Measurements from ENCODE around the gene SSTR3. TPM values are rescaled to one million over a fixed set of nuclear protein-coding genes. Genes with fewer than 3 reads are reported as not detected.
A peak's percentile ranks its signal among the peaks of the same experiment; 100 is the strongest.
"Not testable (repeated sequence)": the region's sequence is repeated elsewhere in the genome, so short reads cannot be mapped to it uniquely, and the experiment has no call there.

SSTR3 gene
- total RNA-seq, 2 experiments from 2014 or later, result 14.8 to 15.6 TPM

DNA sequence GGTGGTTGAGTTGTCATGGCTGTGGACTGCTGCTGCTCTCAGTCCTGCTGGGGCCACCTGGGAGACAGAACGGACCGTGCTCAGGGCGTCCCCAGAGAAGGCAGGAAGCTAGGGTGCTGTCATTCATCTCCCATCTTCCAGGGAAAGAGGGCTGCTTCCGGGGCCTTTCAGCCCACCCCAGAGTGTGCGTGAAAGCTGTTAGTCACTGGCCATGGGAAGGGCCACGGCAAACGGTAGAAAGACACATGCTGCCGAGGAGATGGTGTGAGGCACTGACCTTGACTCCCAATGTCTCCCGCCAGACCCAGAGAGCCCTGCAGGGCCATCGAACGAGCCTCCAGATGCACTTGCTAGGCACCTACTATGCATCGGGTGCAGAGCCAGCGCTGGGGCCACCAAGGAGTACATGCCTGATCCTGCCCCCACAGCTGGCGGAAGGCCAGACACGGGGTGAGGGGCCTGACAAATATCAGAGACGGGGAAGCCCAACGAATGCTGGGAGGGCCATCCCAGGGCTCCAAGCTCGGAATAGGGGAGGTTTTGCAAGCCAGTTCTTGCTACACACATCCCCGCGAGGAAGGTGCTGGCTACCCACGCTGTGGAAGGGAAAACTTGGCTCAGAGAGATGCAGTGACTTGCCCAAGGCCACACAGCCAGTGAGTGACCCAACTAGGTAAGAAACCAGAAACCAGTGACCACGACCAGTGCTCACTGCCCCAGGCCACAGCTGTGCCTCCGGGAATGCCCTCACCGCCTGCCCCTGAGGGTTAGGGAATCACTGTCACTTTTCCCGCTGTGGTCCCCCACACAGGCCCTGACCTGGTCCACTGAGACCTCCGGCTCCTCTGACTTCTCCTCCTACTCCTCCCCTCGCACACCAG, 21.7 kb upstream of the SSTR3 start:
- Mint-ChIP-seq H3K27me3 (no peaks in the 10 kb centered on the region), H3K9me3 (ENCODE audit: low read depth) (no peaks in the 10 kb centered on the region), H3K4me3 (peak overlapping the region; percentile 92), H3K4me1 (peaks cover 98% of the 10 kb centered on the region), H3K27ac (peak overlapping the region; percentile 94), H3K36me3 (ENCODE audit: low read depth) (peaks cover 89% of the 10 kb centered on the region)
- DNase-seq, result peak; percentile 44
- POLR2A ChIA-PET, result interaction anchor here (0.6 kb wide), 2 partner anchors 62 to 673 kb away, joined by 3 to 7 read pairs; no protein-coding TSS in a partner anchor
- intact Hi-C loops (cut with DNase I, micrococcal nuclease), result no loop called here
- CTCF ChIA-PET, result interaction anchor here (0.6 to 1.2 kb wide), 2 partner anchors 14 to 102 kb away, joined by 4 read pairs; no protein-coding TSS in a partner anchor
- no peak for ATAC-seq

DNA sequence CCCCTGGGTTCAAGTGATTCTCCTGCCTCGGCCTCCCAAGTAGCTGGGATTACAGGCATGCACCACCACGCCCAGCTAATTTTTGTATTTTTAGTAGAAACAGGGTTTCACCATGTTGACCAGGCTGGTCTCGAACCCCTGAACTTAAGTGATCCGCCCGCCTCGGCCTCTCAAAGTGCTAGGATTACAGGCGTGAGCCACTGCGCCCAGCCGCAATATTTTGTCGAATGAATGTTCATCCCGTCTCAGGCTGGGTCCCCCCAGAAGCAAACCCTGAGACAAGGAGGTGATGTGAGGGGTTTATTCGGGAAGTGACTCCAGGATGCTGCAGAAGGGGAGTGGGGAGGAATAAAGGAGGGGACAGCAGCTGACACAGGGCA, 21.1 kb upstream of the SSTR3 start:
- peaks cover 89% of the 10 kb centered on the region for H3K36me3 Mint-ChIP-seq (ENCODE audit: low read depth)
- peak overlapping the region; percentile 92 for H3K4me3 Mint-ChIP-seq
- H3K4me1 Mint-ChIP-seq, result peaks cover 98% of the 10 kb centered on the region
- H3K27me3 Mint-ChIP-seq; DNase-seq; intact Hi-C loops (cut with DNase I, micrococcal nuclease); ATAC-seq; H3K9me3 Mint-ChIP-seq (ENCODE audit: low read depth): not testable (repeated sequence)
- POLR2A ChIA-PET, result interaction anchor here (0.6 kb wide), 1 partner anchor 673 kb away, joined by 7 read pairs; no protein-coding TSS in a partner anchor
- H3K27ac Mint-ChIP-seq, result peak overlapping the region; percentile 69
- CTCF ChIA-PET, result interaction anchor here (1.5 to 5.4 kb wide), 2 partner anchors 8 to 71 kb away, joined by 3 to 70 read pairs; partner anchors contain the start of gene RAC2

DNA sequence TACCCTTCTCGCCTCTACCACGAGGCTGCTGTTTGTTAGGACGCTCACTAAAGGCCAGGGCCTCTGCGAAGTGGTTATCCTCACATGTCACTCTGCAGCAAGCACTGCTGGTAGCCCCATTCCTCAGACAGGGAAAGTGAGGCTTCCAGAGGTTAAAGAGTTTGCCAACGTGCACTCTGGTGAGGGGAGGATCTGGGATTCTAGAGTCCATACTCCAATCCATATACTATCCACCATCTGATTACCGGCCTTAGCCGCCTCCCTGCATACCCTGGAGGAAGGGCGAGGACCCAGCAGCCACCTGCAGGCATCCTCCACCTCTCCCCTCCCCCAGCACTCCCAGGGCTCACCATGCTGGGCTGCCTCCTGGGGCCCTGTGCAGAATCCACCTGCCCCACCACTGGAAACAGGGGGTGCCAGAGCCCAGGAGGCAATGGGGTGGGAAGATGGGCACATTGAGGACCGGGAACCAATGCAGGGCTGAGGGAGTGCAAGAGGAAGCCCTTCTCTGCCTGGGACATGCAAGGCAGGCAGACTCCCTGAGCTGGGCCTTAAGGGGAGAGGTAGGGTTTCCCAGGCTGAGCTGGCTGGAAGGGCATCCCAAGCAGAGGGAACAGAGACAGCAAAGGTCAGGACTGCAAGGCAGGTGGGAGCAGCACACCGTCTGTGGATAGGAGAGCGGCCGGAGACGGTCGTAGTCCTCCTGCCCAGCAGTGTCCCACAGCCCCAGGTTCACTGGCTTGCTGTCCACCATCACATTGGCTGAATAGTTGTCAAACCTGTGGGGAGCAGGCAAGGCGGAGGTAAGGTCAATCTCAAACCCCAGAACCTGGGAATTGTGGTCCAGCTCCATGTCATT, 20.1 kb upstream of the SSTR3 start:
- CTCF ChIA-PET, result interaction anchor here (1.0 to 5.4 kb wide), 5 partner anchors 9 to 70 kb away, joined by 3 to 70 read pairs (median 4); partner anchors contain the start of gene RAC2
- ATAC-seq (no peak), DNase-seq (peak; percentile 59)
- Mint-ChIP-seq H3K9me3 (ENCODE audit: low read depth) (no peaks in the 10 kb centered on the region), H3K36me3 (ENCODE audit: low read depth) (peaks cover 89% of the 10 kb centered on the region), H3K4me3 (peak overlapping the region; percentile 92), H3K27me3 (no peaks in the 10 kb centered on the region), H3K4me1 (peaks cover 97% of the 10 kb centered on the region), H3K27ac (peak overlapping the region; percentile 99)
- intact Hi-C loops (cut with DNase I, micrococcal nuclease), result no loop called here
- POLR2A ChIA-PET, result interaction anchor here (1.2 to 5.4 kb wide), 2 partner anchors 10 to 11 kb away, joined by 4 to 55 read pairs; partner anchors contain the start of gene RAC2

DNA sequence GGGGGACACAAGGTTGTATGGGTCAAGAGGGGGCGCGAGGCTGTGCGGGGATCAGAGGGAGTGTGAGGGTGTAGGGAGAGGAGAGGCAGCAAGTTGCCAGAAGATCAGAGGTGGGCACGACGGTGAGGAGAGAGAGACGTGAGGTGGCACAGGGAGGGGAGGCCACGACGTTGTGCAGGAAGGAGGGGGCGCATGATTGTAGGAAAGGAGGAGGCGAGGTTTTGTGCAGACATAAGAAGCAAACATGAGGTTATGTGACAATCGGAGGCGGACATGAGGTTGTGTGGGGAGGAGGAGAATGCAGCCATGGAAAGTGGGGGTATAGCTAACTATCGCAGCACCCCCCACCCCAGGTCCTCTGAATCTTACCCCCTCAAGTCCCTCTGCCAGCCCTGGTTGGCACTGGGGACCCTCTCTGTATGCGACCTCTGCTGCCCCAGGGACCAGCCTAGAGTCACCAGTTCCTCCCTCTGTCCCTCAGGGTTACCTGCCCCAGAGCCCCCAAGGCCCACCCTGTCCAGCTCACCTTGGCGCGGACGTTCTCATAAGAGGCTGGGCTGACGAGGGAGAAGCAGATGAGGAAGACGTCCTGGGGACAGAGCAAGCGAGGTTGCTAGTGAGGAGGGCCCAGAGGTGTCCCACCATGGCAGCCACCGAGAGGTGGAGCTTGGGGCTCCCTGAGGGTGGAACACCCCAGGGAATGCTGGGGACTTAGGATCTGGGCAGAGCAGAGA, 19.3 kb upstream of the SSTR3 start:
- H3K27ac Mint-ChIP-seq, result peak overlapping the region; percentile 99
- H3K27me3 Mint-ChIP-seq, result no peaks in the 10 kb centered on the region
- DNase-seq (peak; percentile 82), ATAC-seq (peak; percentile 22)
- H3K4me1 Mint-ChIP-seq, result peaks cover 91% of the 10 kb centered on the region
- intact Hi-C loops (cut with DNase I, micrococcal nuclease), result loop anchor here in 1 of 2 experiments (2.0 kb wide), 2 partner anchors 51 to 845 kb away; partner anchors contain the start of genes CYTH4 and MYH9
- H3K4me3 Mint-ChIP-seq, result peak overlapping the region; percentile 92
- H3K9me3 Mint-ChIP-seq (ENCODE audit: low read depth), result no peaks in the 10 kb centered on the region
- H3K36me3 Mint-ChIP-seq (ENCODE audit: low read depth), result peaks cover 82% of the 10 kb centered on the region
- ChIA-PET POLR2A (interaction anchor here (1.2 to 5.4 kb wide), 4 partner anchors 9 to 72 kb away, joined by 4 to 55 read pairs (median 6); partner anchors contain the start of gene RAC2), CTCF (interaction anchor here (0.9 to 5.4 kb wide), 8 partner anchors 10 to 69 kb away, joined by 3 to 70 read pairs (median 4); partner anchors contain the start of gene RAC2)

DNA sequence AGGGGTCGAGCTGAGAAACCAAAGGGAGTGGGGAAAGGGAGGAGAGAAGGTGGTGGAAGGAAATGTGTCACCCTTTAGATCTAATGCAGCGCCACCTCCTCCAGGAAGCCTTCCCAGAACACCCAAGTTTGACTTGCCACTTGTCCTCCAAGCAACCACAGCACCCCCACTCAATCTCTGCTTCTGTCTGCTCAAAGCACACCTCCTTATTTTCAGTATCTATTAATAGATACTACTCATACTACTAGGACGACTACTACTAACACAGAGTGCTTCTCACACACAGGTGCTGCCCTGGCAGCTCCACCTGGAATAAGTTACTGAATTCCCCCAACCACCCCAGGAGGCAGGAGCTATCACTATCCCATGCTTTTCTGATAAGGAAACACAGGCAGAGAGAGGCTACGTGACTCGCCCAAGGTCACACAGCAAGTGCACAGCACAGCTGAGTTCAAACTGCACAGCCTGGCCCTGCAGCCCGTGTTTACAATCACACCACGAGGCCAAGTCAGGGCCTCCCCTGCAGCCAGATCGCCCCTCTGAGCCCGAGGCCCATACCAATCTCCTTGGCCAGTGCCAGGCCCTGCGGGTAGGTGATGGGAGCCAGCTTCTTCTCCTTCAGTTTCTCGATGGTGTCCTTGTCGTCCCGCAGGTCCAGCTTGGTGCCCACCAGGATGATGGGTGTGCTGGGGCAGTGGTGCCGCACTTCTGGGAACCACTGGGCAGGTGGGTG, 18.6 kb upstream of the SSTR3 start:
- no peaks in the 10 kb centered on the region for H3K27me3 Mint-ChIP-seq

DNA sequence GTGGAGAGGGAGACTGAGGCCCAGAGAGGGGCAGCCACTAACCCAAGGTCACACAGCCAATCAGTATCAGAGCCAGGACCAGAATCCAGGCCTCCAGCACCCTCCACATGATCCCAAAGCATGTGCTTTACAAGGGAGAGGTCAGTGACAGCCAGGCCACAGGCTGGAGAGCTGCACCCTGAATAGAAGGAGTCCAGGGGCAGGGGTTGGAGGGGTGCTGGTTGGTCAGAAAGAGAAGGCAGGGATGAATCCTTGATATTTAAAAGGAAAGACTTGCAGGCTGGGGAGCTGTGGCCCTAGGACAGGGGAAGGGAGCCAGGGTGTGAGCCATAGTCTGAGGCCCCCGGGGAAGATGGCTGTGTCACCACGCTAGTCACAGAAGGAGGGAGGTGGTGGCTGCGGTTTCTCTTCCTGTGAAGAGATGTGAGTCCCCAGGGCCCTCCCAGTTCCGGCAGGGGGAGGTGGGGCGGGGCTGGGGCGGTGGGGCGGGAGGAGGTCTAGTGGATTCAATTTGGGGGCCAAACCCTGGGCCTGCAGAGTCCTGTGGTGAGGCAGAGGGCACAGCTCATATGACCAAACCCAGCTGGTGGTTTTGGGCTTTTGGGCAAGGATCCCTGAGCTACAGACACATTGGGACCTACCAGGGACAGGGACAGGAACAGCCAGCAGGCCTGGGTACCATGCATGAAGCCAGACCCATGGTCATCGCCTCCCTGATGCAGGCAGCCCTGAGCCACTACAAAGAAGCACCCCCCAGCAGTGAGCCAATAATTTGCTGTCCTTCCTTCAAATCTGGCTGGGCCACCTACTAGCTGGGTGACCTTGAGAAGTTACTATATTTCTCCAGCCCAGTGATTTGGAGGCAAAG, 17.8 kb upstream of the SSTR3 start:
- intact Hi-C loops (cut with DNase I, micrococcal nuclease), result loop anchor here (1.0 to 2.0 kb wide), 7 partner anchors 8 to 843 kb away; partner anchors contain the start of genes CYTH4 (in 1 of the 2) and MYH9 (in 1 of the 2)
- peak overlapping the region; percentile 99 for H3K27ac Mint-ChIP-seq
- POLR2A ChIA-PET, result interaction anchor here (0.5 to 5.4 kb wide), 11 partner anchors 9 to 152 kb away, joined by 3 to 55 read pairs (median 4); partner anchors contain the start of gene RAC2

More for the DNA sequence above, 18.6 kb upstream of the SSTR3 start:
- Mint-ChIP-seq H3K9me3 (ENCODE audit: low read depth) (no peaks in the 10 kb centered on the region), H3K4me3 (peak overlapping the region; percentile 92), H3K27ac (peak overlapping the region; percentile 99), H3K36me3 (ENCODE audit: low read depth) (peaks cover 82% of the 10 kb centered on the region), H3K4me1 (peaks cover 90% of the 10 kb centered on the region)
- ChIA-PET CTCF (interaction anchor here (0.8 to 5.4 kb wide), 8 partner anchors 10 to 86 kb away, joined by 3 to 70 read pairs (median 6); partner anchors contain the start of gene RAC2), POLR2A (interaction anchor here (0.5 to 5.4 kb wide), 8 partner anchors 8 to 153 kb away, joined by 3 to 55 read pairs (median 4); partner anchors contain the start of gene RAC2)
- intact Hi-C loops (cut with DNase I, micrococcal nuclease), result loop anchor here (1.0 to 2.0 kb wide), 7 partner anchors 7 to 844 kb away; partner anchors contain the start of genes CYTH4 (in 1 of the 2) and MYH9 (in 1 of the 2)
- peak; percentile 53 for ATAC-seq
- DNase-seq, result peak; percentile 94

DNA sequence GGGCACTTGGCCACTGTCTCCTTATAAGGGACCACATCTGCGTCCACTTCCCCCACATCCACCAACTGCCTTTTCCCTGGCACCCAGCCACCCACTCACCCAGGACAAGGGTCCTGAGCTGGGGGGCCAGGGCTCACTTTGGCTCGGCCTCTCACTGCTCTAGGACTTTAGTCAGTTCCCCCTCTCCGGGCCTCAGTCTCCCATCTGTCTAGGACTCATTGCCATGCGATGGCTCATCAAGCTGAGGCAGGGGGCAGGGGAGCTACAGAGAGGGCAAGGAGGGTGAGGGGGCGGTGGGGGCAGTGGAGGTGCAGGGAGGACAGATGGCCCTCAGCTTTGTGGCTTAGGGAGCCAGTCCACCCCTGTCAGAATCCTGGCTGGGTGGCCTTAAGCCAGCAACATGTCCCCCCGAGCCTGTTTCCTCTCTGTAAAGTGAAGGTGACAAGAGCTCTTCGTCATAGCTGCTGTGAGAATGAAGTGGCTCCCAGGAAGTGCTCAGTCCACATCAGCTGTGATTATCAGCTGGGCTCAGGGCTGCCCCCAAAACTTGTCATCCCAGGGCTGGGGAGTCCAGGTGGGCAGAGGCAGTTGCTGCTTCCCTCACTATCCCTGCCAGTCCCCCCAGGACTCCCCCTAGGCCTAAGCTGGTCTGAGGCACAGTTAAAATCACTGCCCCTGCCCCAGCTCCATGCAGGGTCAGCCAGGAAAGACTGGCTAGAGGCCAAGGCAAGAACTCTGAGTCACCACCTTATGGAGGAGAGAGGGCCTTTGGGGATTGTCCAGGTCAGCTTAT, 16.9 kb upstream of the SSTR3 start:
- ATAC-seq, result peak; percentile 5
- POLR2A ChIA-PET, result interaction anchor here (0.7 to 5.4 kb wide), 8 partner anchors 9 to 83 kb away, joined by 3 to 55 read pairs (median 4); partner anchors contain the start of gene RAC2
- Mint-ChIP-seq H3K27ac (peak overlapping the region; percentile 99), H3K4me1 (peaks cover 90% of the 10 kb centered on the region), H3K27me3 (no peaks in the 10 kb centered on the region), H3K36me3 (ENCODE audit: low read depth) (peaks cover 83% of the 10 kb centered on the region), H3K9me3 (ENCODE audit: low read depth) (peaks cover 4% of the 10 kb centered on the region), H3K4me3 (peak overlapping the region; percentile 92)
- CTCF ChIA-PET, result interaction anchor here (0.6 to 5.4 kb wide), 14 partner anchors 8 to 378 kb away, joined by 3 to 70 read pairs (median 4); partner anchors contain the start of gene RAC2
- intact Hi-C loops (cut with DNase I, micrococcal nuclease), result no loop called here
- peak; percentile 68 for DNase-seq

More for the DNA sequence above, 17.8 kb upstream of the SSTR3 start:
- Mint-ChIP-seq H3K4me3 (peak overlapping the region; percentile 92), H3K27me3 (no peaks in the 10 kb centered on the region), H3K4me1 (peaks cover 90% of the 10 kb centered on the region), H3K36me3 (ENCODE audit: low read depth) (peaks cover 83% of the 10 kb centered on the region), H3K9me3 (ENCODE audit: low read depth) (no peaks in the 10 kb centered on the region)
- DNase-seq (peak; percentile 97), ATAC-seq (peak; percentile 69)
- CTCF ChIA-PET, result interaction anchor here (0.8 to 5.4 kb wide), 12 partner anchors 9 to 166 kb away, joined by 3 to 70 read pairs (median 4); partner anchors contain the start of gene RAC2

Measured in activated CD4-positive, alpha-beta T cell treated with anti-CD3 and anti-CD28 coated beads for 36 hours (primary cell).